BLaER1 treated with 17β-estradiol and CSF1 and Interleukin-3, amounts not matched to agents 10 nM and 100 nM (cell line): ENCODE results near the gene CRIP3.

Experiments
- H3K27ac ChIP-seq, 11 experiments: shearing (Covaris generic); formaldehyde crosslinking; 2 replicates each; pipeline ENCODE4 v1.8.1; 2022
- H3K27me3 ChIP-seq, 11 experiments: shearing (Covaris generic); formaldehyde crosslinking; 2 replicates each; pipeline ENCODE4 v1.8.1; 2022
- H3K36me3 ChIP-seq, 11 experiments: shearing (Covaris generic); formaldehyde crosslinking; 2 replicates each; pipeline ENCODE4 v1.8.1; 2022
- H3K4me1 ChIP-seq, 10 experiments: shearing (Covaris generic); formaldehyde crosslinking; 2 replicates each; pipeline ENCODE4 v1.8.1; 2022
- H3K4me2 ChIP-seq, 11 experiments: shearing (Covaris generic); formaldehyde crosslinking; 2 replicates each; pipeline ENCODE4 v1.8.1; 2022
- H3K4me3 ChIP-seq, 10 experiments: shearing (Covaris generic); formaldehyde crosslinking; 2 replicates each; pipeline ENCODE4 v1.8.1; 2022
- H3K9ac ChIP-seq, 11 experiments: shearing (Covaris generic); formaldehyde crosslinking; 2 replicates each; pipeline ENCODE4 v1.8.1; 2022
- H3K9me3 ChIP-seq, 11 experiments: shearing (Covaris generic); formaldehyde crosslinking; replicated peaks in 1 of 11; 2 replicates each; pipeline ENCODE4 v1.8.1; 2022
- H4K20me1 ChIP-seq, 11 experiments: shearing (Covaris generic); formaldehyde crosslinking; 2 replicates each; pipeline ENCODE4 v1.8.1; 2022
- Cebpa-rat ChIP-seq, 11 experiments: shearing (Covaris generic); IDR thresholded peaks; 2 replicates each; pipeline ENCODE4 v1.8.1; 2022

Gene CRIP3

DNA sequence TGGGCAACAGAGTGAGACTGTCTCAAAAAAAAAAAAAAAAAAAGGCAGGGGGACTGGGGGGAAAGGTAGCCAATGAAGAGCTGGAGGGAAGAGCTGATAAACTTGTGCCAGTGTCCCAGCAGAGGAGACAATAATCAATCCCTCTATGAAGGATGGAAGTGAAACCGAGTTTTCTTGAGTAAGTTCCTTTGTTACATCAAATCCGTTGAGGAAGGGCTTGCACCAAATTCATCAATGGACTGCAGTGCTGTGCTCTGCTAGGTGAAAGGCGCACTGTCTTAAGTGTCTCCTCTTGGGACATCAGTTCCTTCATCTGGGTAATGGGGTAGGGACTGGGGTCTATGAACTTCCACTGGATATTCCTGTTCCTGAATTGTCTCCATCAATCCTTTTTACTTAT lies 3.0 kb upstream of the CRIP3 start:
- H3K27ac ChIP-seq = peak overlapping the region in 8 of 11 experiments; percentile 69 to 90 (median 80); a peak in 16 of 22 replicates

DNA sequence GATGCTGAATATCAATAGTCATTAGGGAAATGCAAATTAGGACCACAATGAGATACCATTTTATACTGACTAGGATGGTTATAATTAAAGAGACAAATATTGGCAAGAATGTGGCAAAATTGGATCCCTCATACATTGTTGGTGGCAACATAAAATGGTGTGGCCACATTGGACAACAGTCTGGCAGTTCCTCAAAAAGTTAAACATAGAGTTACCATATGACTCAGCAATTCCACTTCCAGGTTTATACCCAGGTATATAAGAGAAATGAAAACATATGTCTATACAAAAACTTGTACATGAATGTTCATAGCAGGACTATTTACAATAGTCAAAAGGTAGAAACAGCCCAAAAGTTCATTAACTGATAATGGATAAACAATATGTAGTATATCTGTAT lies 2.0 kb upstream of the CRIP3 start:
- H3K4me3 ChIP-seq = no peak overlapping the region
- no peaks in the 10 kb centered on the region for H3K36me3 ChIP-seq
- peaks cover 0 to 9% (median 0%) of the 10 kb centered on the region in 11 experiments; a peak in 1 of 22 replicates for H3K27me3 ChIP-seq
- H3K4me1 ChIP-seq = peaks cover 31 to 89% (median 70%) of the 10 kb centered on the region in 10 experiments
- H3K9me3 ChIP-seq = peaks cover 0 to 17% (median 0%) of the 10 kb centered on the region in 11 experiments; a peak in 5 of 22 replicates
- TF ChIP-seq Cebpa-rat (IDR thresholded peaks at IDR 0.05) = no peak
- no peaks in the 10 kb centered on the region for H4K20me1 ChIP-seq
- peak overlapping the region in 6 of 11 experiments; percentile 86 to 96 (median 90); a peak in 9 of 22 replicates for H3K4me2 ChIP-seq
- H3K9ac ChIP-seq = no peak overlapping the region
- peak overlapping the region in 3 of 11 experiments; percentile 53 to 82 (median 80); a peak in 6 of 22 replicates for H3K27ac ChIP-seq

More for the DNA sequence above, 3.0 kb upstream of the CRIP3 start:
- Histone ChIP-seq H4K20me1 (no peaks in the 10 kb centered on the region), H3K36me3 (no peaks in the 10 kb centered on the region), H3K4me3 (no peak overlapping the region), H3K4me2 (peak overlapping the region in 9 of 11 experiments; percentile 11 to 96 (median 89); a peak in 16 of 22 replicates), H3K9ac (peak overlapping the region in 1 of 11 experiments; percentile 73; a peak in 1 of 22 replicates), H3K27me3 (peaks cover 0 to 9% (median 0%) of the 10 kb centered on the region in 11 experiments; a peak in 1 of 22 replicates), H3K4me1 (peaks cover 31 to 95% (median 75%) of the 10 kb centered on the region in 10 experiments), H3K9me3 (peaks cover 0 to 17% (median 0%) of the 10 kb centered on the region in 11 experiments; a peak in 5 of 22 replicates)
- no peak for TF ChIP-seq Cebpa-rat (IDR thresholded peaks at IDR 0.05)

DNA sequence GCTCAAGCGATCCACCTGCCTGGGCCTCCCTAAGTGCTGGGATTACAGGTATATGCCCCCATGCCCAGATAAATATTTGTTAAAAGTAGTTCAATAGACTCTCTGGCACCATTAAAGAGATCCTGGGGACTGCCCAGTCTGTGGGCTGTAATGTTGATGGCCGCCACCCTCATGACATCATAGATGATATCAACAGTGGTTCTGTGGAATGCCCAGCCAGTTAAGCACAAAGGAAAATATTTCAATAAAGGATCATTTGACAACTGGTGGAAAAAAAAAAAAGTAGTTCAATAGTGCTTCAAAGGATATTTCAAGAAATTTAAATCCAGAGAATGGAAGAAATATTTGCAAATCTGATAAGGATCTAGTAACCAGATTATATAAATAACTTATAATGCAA lies 1.5 kb upstream of the CRIP3 start:
- Histone ChIP-seq H3K27ac (peak overlapping the region in 4 of 11 experiments; percentile 20 to 80 (median 46); a peak in 5 of 22 replicates), H3K4me1 (peaks cover 31 to 86% (median 69%) of the 10 kb centered on the region in 10 experiments), H3K4me3 (no peak overlapping the region), H3K9me3 (peaks cover 0 to 17% (median 0%) of the 10 kb centered on the region in 11 experiments; a peak in 5 of 22 replicates), H3K4me2 (peak overlapping the region in 6 of 11 experiments; percentile 27 to 96 (median 90); a peak in 11 of 22 replicates), H3K36me3 (no peaks in the 10 kb centered on the region), H4K20me1 (no peaks in the 10 kb centered on the region), H3K9ac (no peak overlapping the region), H3K27me3 (peaks cover 0 to 9% (median 0%) of the 10 kb centered on the region in 11 experiments; a peak in 1 of 22 replicates)
- no peak for TF ChIP-seq Cebpa-rat (IDR thresholded peaks at IDR 0.05)

DNA sequence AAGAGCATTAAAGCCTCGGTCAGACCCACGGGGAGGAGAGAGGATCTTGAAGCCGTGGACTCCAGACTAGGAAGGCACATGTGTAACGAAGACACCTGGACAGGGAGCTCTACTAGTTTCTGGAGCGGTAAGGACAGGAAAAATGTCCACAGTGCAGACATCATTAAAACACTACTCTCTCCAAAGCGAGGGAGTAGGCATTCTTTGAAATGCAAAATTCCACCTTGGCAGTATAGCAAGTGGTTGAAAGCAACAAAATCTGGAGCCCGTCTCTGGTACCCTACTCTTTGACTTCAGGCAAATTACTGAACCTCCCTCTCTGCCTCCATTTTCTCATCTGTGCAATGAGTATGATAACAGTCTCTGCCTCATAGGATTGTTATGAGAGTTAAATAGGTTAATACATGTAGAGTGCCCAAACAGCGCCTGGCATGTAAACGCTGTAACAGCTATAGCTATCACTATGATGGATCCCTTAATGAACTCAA lies 408 bp upstream of the CRIP3 start:
- peak overlapping the region; percentile 83 to 97 (median 91) for H3K4me2 ChIP-seq
- peaks cover 31 to 77% (median 64%) of the 10 kb centered on the region in 10 experiments for H3K4me1 ChIP-seq
- no peak for TF ChIP-seq Cebpa-rat (IDR thresholded peaks at IDR 0.05)
- peaks cover 0 to 9% (median 0%) of the 10 kb centered on the region in 11 experiments; a peak in 1 of 22 replicates for H3K27me3 ChIP-seq
- peak overlapping the region in 8 of 11 experiments; percentile 17 to 66 (median 48); a peak in 13 of 22 replicates for H3K27ac ChIP-seq
- H3K4me3 ChIP-seq = peak overlapping the region; percentile 41 to 71 (median 58)
- peak overlapping the region in 10 of 11 experiments; percentile 14 to 73 (median 62); a peak in 18 of 22 replicates for H3K9ac ChIP-seq
- H3K9me3 ChIP-seq = peaks cover 0 to 17% (median 0%) of the 10 kb centered on the region in 11 experiments; a peak in 5 of 22 replicates
- no peaks in the 10 kb centered on the region for H3K36me3 ChIP-seq
- H4K20me1 ChIP-seq = no peaks in the 10 kb centered on the region

DNA sequence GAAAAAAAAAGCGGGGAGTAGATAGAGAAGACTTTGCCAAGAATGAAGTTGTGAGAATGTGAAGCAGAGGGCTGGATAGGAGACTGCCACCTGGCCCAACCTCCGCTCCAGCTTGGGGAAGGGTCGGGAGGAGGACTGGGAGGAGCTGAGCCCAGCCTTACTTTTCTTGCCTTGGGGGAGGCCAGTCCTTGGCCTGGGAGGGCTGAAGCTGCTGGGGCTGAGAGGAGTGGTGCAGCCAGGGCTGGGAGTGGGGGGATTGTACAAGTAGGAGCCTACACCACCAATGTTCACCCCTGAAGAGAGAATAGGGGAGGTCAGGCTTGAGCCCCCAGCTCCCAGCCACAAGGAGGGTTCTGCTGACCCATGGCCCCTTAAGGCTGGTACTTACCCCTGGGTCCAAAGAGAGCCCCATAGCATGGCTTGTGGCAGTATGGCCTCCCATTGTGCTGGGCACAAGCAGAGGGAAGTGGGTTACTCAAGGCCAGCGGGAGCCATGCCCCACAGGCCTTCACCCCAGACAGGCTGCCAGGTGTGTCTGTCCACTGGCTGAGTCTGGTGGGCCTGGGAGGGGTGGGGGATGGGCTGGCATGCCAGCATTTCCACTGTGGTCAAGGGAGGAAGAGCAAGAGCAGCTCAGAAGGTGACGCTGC lies 1.1 kb downstream of the CRIP3 start:
- Histone ChIP-seq H3K27ac (peak overlapping the region in 5 of 11 experiments; percentile 12 to 66 (median 57); a peak in 4 of 22 replicates), H3K36me3 (no peaks in the 10 kb centered on the region), H3K4me1 (peaks cover 22 to 65% (median 49%) of the 10 kb centered on the region in 10 experiments), H3K27me3 (peaks cover 0 to 9% (median 0%) of the 10 kb centered on the region in 11 experiments; a peak in 1 of 22 replicates), H4K20me1 (no peaks in the 10 kb centered on the region), H3K9me3 (peaks cover 0 to 17% (median 0%) of the 10 kb centered on the region in 11 experiments; a peak in 5 of 22 replicates), H3K4me2 (peak overlapping the region; percentile 83 to 97 (median 91); a peak in 21 of 22 replicates), H3K9ac (peak overlapping the region in 5 of 11 experiments; percentile 62 to 69 (median 64); a peak in 5 of 22 replicates), H3K4me3 (peak overlapping the region in 4 of 10 experiments; percentile 58 to 71 (median 62); a peak in 6 of 20 replicates)
- no peak for TF ChIP-seq Cebpa-rat (IDR thresholded peaks at IDR 0.05)

DNA sequence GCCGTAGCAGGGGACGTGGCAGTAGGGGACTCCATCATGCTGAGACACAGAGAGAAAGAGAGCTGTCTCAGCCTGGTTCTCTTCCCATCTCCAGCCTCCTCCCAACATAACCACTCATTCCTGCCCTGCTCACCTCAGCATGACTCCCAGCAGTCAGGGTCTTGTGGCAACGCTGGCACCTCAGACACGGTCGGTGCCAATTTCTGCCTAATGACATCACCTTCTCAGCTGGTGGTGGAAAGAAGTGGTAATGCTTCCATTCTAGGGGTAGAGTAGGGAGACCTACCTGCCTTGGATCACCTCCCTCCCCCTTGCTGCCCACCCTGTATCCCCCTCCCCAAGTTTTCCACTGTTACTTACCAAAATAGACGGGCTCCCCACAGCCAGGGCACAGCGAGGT lies 2.5 kb downstream of the CRIP3 start:
- Histone ChIP-seq H3K9ac (no peak overlapping the region), H4K20me1 (no peaks in the 10 kb centered on the region), H3K4me3 (no peak overlapping the region), H3K4me1 (peaks cover 19 to 50% (median 34%) of the 10 kb centered on the region in 10 experiments), H3K9me3 (peaks cover 0 to 2% (median 0%) of the 10 kb centered on the region in 11 experiments; a peak in 3 of 22 replicates), H3K4me2 (peak overlapping the region in 2 of 11 experiments; percentile 2 to 20; a peak in 1 of 22 replicates), H3K27ac (no peak overlapping the region), H3K36me3 (no peaks in the 10 kb centered on the region), H3K27me3 (peaks cover 0 to 9% (median 0%) of the 10 kb centered on the region in 11 experiments; a peak in 1 of 22 replicates)
- TF ChIP-seq Cebpa-rat (IDR thresholded peaks at IDR 0.05) = no peak

DNA sequence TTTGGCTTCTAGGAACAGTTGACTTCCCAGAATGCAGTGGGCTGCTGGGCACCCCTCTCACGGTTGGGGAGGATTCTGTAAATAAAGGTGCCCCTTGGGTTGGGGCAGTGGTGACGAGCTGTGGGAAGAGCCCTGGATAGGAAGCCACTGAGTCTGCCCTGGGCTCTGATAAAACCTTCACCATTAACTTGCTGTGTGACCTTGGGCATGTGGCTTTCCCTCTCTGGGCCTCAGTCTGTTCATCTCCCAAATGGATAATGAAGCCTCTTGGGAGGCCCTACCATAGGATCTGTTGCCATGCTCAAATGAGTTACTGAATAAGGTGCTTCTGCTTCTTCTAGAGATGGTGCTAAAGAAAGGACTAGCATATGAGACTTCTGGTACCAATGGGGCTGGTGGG lies 3.7 kb downstream of the CRIP3 start:
- no peak for TF ChIP-seq Cebpa-rat (IDR thresholded peaks at IDR 0.05)
- no peaks in the 10 kb centered on the region for H4K20me1 ChIP-seq
- H3K9me3 ChIP-seq = no peaks in the 10 kb centered on the region
- H3K9ac ChIP-seq = no peak overlapping the region
- H3K27ac ChIP-seq = no peak overlapping the region
- no peak overlapping the region for H3K4me3 ChIP-seq
- peaks cover 0 to 9% (median 0%) of the 10 kb centered on the region in 11 experiments; a peak in 1 of 22 replicates for H3K27me3 ChIP-seq
- no peaks in the 10 kb centered on the region for H3K36me3 ChIP-seq
- H3K4me1 ChIP-seq = peaks cover 19 to 38% (median 25%) of the 10 kb centered on the region in 10 experiments
- H3K4me2 ChIP-seq = no peak overlapping the region

DNA sequence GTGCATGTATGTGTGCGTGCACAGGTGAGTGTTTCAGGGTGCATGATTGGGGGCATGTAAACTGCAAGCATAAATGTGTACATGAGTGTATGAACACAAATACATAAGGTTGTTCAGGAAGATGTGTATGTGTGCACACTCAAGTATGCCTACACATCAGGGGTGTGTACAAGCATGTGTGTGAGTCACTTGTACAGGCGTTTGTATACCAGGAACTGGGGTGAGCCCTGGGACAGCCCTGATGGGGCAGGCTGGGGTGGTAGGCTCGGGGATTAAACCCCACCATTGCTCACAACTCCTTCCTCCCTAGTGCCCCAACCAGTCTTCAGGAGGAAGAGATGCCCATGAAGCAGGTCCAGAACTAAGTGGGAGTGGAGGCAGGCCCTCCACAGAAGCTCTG lies 4.3 kb downstream of the CRIP3 start:
- H3K36me3 ChIP-seq = no peaks in the 10 kb centered on the region
- peaks cover 19 to 38% (median 23%) of the 10 kb centered on the region in 10 experiments for H3K4me1 ChIP-seq
- H4K20me1 ChIP-seq = no peaks in the 10 kb centered on the region
- H3K9ac ChIP-seq = no peak overlapping the region
- H3K4me2 ChIP-seq = no peak overlapping the region
- no peaks in the 10 kb centered on the region for H3K9me3 ChIP-seq
- no peak overlapping the region for H3K4me3 ChIP-seq
- H3K27ac ChIP-seq = no peak overlapping the region
- H3K27me3 ChIP-seq = peaks cover 0 to 9% (median 0%) of the 10 kb centered on the region in 11 experiments; a peak in 1 of 22 replicates
- TF ChIP-seq Cebpa-rat (IDR thresholded peaks at IDR 0.05) = no peak
